Kidney epithelial cell (primary cell): ENCODE measurements around the gene NUCKS1. TPM values are rescaled to one million over a fixed set of nuclear protein-coding genes. Genes with fewer than 3 reads are reported as not detected.
A peak's percentile ranks its signal among the peaks of the same experiment; 100 is the strongest.

Experiments
- DNase-seq: peaks from one replicate; pipeline ENCODE4 v3.0.0-alpha.2; 2010; ENCODE audit warnings: low read depth
- H3K27me3 ChIP-seq: 2 replicates; pipeline ENCODE4 v1.6.0; 2011; ENCODE audit warnings: low read length; ENCODE audit not compliant: control insufficient read depth, insufficient read depth
- H3K36me3 ChIP-seq: 2 replicates; pipeline ENCODE4 v1.5.1; 2011; ENCODE audit warnings: low read length; ENCODE audit not compliant: control insufficient read depth, insufficient read depth
- H3K4me3 ChIP-seq: 2 replicates; pipeline ENCODE4 v1.5.1; 2011; ENCODE audit warnings: low read depth, mild to moderate bottlenecking, control low read depth, low read length
- CTCF ChIP-seq: IDR thresholded peaks from 2 replicates; pipeline ENCODE4 v1.5.1; 2011; ENCODE audit warnings: mild to moderate bottlenecking, moderate library complexity, low read length, control low read depth, inconsistent platforms; ENCODE audit not compliant: insufficient read depth, poor library complexity, severe bottlenecking
- total RNA-seq: library from RNA; depleted of rRNA; stranded (reverse); fragments of >200 nt; gene quantifications from 2 replicates; pipeline ENCODE4 v1.2.3, GENCODE V29; 2015

The NUCKS1 gene
- total RNA-seq: 63.9 and 72.6 TPM in 2 replicates

- Histone ChIP-seq H3K4me3 (peak within 1 kb of the TSS; percentile 69), H3K27me3 (no peaks in the 10 kb centered on the region), H3K36me3 (no peaks in the 10 kb centered on the region)
- peak; percentile 93 for DNase-seq
- TF ChIP-seq CTCF: no peak
Measured at GRCh38 chr1:205750138-205751035, at the start of gene NUCKS1. Gene NUCKS1 (minus strand): TSS chr1:205750182. CDS start chr1:205749973, 209 bp downstream.

GRCh38 chr1:205798577-205798976, 48.6 kb upstream of the NUCKS1 start:
- Histone ChIP-seq H3K36me3 (no peaks in the 10 kb centered on the region), H3K27me3 (no peaks in the 10 kb centered on the region), H3K4me3 (no peak overlapping the region)
- no peak for DNase-seq
- TF ChIP-seq CTCF: no peak

- DNase-seq: no peak
- Histone ChIP-seq H3K36me3 (no peaks in the 10 kb centered on the region), H3K4me3 (no peak overlapping the region), H3K27me3 (no peaks in the 10 kb centered on the region)
- TF ChIP-seq CTCF: no peak
Measured at GRCh38 chr1:205797168-205797567, 47.2 kb upstream of the NUCKS1 start.

GRCh38 chr1:205794011-205794730, 44.2 kb upstream of the NUCKS1 start:
- Histone ChIP-seq H3K4me3 (no peak overlapping the region), H3K36me3 (no peaks in the 10 kb centered on the region), H3K27me3 (no peaks in the 10 kb centered on the region)
- no peak for DNase-seq
- TF ChIP-seq CTCF: no peak

- Histone ChIP-seq H3K27me3 (no peaks in the 10 kb centered on the region), H3K36me3 (no peaks in the 10 kb centered on the region), H3K4me3 (no peak overlapping the region)
- DNase-seq: no peak
- no peak for TF ChIP-seq CTCF
Measured at GRCh38 chr1:205792961-205793673, 43.1 kb upstream of the NUCKS1 start.
